Measurements from ENCODE around the gene C1QTNF1.
A peak's percentile ranks its signal among the peaks of the same experiment; 100 is the strongest.

C1QTNF1 gene, protein sequence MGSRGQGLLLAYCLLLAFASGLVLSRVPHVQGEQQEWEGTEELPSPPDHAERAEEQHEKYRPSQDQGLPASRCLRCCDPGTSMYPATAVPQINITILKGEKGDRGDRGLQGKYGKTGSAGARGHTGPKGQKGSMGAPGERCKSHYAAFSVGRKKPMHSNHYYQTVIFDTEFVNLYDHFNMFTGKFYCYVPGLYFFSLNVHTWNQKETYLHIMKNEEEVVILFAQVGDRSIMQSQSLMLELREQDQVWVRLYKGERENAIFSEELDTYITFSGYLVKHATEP

DNA sequence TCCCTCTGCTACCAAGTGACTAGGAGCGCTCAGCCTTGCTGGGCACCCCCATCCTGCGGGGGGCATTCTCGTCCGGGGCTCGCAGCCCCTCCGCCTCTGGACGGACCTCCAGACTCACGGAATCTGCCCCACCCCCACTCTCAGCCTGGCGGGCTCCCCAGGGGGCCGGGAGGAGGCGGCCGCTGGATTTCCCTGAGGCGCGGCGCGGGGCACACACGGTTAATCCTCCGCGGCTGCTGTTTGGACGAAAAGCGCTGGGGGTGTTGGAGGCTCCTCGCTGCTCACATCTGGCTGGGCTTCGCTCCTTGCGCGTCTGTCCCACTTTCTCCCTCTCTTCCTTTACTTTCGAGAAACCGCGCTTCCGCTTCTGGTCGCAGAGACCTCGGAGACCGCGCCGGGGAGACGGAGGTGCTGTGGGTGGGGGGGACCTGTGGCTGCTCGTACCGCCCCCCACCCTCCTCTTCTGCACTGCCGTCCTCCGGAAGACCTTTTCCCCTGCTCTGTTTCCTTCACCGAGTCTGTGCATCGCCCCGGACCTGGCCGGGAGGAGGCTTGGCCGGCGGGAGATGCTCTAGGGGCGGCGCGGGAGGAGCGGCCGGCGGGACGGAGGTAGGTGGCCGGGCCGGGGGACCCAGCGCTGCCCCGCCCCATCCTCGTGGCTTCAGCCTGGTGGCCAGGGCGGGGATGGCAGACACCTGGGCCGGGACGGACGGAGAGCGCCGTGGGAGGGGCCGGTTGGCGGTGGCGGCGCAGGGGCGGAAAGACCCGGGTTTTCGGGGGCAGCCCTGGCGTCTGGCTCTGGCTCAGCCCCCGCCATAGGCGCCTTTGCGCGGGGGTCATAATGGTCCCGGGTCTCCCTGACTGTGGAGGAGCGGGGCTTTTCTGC is at the start of gene C1QTNF1:
Gene C1QTNF1 (plus strand): TSS at position 284 of the 886 bp plus-strand sequence. CDS start 19,800 bp downstream, outside the sequence.
- DNase-seq (ENCODE audit: low spot score): peak; percentile 51

DNA sequence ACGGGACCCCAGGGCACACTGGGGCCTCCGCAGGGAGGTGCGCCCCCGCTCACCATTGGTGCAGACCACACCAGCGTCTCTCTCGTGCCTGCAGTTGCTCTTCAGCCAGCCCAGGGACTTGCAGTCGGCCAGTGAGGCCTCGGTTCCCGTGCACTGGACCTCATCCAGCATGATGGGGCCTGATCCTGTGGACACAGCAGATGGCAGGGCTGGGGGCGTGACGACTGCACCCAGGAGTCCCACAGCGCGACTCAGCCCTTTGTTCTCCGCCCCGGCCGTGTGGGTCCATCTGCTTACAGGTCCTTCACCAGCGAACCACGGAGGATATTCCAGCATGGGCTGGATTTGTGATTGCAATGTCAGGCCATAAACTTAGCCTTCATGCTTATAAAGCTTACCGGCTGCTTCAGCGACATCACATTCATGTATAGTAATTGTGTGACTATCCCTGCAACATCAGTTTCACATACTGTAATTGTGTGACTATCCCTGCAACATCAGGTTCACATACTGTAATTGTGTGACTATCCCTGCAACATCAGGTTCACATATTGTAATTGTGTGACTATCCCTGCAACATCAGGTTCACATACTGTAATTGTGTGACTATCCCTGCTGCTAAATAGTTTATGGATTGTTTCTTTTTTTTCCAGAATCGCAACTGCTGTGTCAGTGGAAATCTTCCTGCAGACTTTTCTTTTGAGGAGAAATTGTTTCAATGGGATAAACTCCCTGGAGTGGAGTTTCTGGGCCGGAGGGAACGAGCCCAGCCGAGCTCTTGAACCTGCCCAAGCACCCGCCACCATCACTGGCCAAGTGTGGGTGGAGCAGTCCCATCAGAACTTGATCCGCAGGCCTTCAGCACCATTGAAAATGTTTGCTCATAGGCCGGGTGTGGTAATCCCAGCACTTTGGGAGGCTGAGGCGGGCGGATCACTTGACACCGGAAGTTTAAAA is 49.1 kb upstream of the C1QTNF1 start:
- DNase-seq (ENCODE audit: low spot score): no peak

DNA sequence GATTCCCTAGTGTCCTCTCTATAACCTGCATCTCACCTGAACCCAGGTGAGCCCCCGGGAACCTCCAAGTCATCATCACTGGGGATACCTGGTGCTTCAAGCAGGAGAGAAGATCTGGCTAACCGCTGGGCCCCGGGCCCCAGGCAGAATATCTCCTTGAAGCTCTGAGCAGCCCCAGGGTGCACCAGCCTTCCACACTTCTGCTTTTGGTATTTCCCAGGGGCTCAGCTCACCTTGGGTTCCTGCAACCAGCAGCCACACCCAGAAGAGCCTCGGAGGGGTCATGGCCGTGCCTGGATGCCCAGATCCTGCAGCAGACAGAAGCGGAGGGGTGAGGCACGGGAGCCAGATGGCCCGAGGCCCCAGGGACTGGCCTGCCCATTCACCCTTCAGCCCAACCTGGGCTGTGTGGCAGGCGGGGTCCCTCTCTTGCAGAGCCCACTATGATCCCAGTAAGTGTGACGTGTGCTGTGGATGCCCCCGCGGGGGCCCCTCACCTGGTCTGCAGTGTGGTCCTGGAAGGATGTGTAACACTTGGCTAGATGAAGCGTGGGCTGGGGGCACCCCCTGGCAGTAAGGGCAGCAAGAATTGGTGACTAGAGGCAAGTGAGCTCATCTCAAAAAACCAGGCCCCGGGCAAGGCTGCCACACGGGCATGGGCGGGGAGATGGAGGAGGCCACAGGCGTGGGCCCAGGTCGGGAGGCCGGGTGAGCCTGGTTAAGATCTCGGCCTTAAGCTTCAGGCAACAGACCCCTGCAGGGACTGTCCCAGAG is 46.9 kb upstream of the C1QTNF1 start:
- no peak for DNase-seq (ENCODE audit: low spot score)

DNA sequence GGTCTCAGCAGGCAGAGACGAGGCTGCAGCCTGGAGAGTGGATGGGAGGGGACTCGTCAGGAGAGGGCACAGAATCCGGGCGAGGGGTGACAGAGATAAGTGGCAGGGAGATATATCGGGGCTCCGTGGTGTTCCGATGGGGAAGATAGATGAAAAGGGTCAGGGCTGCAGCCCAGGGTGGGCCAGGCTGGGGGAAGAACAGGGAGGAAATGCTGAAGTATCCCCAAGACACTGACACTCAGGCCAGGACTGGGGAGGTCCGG is 46.4 kb upstream of the C1QTNF1 start:
- no peak for DNase-seq (ENCODE audit: low spot score)

DNA sequence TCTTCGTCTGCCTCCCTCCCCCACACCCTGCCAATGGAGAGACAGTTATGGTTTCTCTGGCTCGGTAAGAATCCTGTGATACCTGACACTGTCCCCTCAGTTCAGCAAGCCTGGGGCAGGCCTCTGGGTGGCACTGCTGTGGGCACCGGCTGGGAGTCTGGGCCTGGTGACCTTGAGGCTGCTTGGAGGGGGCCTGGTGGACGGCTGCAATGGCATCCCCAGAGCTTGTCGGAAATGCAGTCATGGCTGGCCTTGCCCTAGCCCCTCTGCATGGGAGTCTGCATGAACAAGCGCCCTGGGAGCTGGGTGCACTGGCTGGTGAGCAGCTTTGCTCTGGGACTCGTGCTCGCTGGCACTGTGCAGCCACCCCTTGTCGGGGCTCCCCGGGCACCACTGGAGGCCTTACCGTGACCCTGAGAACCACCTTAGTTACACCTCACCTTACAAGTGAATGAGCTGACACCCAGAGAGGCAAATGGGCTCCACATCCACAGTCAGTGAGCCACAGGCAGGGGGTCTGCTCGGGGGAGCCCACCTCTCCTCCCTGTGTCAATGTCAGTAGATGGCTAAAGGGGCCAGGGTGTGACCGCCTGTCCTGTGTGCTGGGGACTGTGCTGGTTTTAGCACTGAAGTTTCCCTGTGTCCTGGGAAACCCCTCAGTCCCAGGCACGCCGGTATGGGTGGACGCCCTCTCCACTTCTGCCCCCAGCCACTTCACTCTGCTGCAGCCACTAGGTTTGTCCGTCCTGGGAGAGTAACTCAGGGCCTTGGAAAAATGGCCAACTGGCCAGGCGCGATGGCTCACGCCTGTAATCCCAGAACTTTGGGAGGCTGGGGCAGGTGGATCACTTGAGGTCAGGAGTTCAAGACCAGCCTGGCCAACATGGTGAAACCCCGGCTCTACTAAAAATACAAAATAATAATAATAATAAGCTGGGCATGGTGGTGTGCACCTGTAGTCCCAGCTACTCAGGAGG is 45.7 kb upstream of the C1QTNF1 start:
- no peak for DNase-seq (ENCODE audit: low spot score)

DNA sequence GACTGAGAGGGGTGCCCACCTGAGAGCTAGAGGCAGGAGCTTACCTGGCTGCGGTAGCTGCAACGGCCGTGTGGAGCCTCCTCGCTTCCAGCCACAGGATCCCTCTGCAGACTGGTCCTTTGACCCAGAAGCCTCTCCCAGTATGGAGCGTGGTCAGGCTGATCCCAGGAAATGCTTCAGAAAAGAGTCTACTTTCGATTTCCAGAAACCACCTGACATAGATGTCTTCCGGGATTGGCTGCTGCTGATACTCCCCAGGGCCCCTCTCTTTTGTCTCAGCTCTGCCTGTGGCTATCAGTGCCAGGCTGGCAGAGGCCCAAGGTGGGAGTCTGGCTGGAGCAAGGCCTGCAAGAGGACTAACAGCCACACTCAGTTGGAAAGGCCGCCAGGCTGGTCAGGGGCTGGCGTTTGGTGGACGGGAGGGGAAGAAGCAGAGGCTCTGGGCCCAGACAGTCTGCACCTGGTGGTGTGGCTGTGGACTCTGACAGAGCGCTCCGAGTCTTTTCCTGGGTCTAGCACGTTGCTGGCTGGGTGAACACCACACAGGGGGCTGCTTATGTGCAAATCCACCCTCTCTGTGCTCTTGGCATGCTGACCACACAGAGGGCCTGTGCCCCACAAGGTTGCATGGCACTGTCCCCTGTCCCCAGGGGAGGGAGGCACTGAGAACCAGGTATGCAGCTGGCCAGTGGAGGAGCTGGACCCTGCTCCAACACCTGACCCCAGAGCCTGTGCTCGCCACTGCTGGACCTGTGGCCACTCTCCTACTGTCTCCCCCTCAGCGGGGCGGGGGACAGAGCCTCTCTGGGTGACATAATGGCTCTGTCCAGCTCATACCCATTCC is 44.0 kb upstream of the C1QTNF1 start, which contains the start of gene LGALS3BP:
Gene LGALS3BP (minus strand): TSS at position 144 of the 844 bp plus-strand sequence. CDS start 2,732 bp downstream, outside the sequence.
- no peak for DNase-seq (ENCODE audit: low spot score)

DNA sequence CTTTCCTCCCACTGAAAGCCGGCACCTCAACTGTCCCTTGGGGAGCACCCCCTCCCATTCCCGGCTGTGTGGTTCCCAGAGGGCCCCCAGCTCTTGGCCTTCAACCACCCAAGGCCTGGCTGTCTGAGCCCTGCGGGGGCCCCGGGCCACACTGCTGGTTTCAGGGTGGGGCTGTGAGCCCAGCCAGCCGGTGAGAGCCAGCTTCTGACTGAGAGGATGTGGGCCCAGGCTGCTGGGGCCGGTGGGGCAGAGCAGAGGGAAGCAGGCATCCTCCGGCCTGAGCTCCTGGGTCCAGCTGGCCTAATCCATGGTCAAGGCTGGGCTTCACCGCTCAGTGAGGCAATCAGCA is 43.4 kb upstream of the C1QTNF1 start:
- no peak for DNase-seq (ENCODE audit: low spot score)

DNA sequence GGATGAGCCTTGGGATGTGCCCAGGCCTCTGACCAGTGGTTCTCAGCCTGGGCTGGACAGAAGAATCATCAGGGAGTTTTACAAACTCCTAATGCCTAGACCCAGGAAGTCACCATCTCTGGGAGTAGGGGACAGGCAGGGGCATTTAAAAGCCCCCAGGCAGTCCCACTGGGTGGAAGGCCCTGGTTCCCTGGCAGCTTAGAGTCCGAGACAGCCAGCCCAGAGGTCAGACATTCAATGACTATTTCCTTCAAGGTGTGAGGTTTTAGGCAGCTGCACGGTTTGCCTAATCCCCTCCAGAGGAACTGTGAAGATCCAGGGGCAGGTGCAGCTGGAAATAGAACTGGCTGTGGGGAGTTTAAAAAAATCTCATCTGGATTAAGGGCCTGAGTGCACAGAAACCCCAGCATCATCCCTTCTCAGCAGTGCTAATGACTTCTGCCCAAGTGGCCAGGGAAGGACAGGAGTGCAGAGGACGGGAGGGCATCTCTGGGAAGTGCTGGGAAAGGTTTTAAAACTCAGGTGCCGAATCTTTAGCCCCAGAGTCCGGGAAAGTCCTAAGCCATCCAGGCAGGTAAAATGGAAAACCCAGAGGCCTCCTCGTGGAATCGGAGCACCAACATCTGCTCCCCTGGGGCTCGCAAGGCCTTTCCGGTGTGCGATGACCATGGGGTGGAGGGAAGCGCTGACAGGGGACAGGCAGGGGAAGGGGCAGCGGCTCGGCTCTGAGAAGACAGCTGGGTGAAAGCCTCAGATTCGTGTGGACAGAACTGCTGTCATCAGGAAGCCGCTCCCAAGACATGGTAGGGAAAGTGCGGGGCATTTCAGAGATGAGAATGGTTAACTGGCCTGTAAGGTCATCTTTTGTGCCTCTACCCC is 42.7 kb upstream of the C1QTNF1 start:
- no peak for DNase-seq (ENCODE audit: low spot score)

DNA sequence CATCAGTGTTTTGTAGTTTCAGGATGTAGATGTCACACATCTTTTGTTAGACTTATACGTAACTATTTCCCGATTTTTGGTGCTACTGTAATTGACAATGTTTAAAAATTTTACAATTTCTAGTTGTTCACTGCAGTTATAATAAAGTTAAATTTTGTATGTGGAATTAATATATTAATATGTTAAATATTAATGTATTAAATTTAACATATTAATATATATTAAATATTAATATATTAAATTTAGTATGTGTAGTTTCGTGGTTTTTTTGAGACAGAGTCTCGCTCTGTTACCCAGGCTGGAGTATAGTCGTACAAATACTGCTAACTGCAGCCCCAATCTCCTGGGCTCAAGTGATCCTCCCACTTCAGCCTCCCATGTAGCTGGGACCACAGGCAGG is 38.6 kb upstream of the C1QTNF1 start:
- no peak for DNase-seq (ENCODE audit: low spot score)

DNA sequence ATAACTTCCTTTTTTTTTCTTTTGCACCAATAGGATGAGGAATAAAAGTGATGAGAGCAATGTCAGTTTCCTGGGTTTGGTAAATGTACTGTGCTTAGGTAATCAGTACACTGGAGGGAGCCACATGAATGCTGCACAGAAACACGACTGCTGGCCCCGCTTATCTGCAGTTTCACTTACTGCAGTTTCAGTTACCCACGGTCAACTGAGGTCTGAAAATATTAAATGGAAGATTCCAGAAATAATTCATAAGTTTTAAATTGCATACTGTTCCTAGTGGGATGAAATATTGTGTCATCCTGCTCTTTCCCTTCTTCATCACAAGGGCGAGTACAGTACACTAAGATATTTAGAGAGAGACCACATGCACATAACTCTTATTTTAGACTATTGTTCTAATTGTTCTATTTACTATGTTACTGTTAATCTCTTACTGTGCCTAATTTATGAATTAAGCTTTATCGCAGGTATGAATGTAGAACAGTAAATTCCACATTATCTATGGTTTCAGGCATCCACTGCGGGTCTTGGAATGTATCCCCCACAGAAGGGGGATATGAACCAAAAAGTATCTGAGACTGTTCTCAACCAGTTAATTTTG is 37.8 kb upstream of the C1QTNF1 start:
- no peak for DNase-seq (ENCODE audit: low spot score)

DNA sequence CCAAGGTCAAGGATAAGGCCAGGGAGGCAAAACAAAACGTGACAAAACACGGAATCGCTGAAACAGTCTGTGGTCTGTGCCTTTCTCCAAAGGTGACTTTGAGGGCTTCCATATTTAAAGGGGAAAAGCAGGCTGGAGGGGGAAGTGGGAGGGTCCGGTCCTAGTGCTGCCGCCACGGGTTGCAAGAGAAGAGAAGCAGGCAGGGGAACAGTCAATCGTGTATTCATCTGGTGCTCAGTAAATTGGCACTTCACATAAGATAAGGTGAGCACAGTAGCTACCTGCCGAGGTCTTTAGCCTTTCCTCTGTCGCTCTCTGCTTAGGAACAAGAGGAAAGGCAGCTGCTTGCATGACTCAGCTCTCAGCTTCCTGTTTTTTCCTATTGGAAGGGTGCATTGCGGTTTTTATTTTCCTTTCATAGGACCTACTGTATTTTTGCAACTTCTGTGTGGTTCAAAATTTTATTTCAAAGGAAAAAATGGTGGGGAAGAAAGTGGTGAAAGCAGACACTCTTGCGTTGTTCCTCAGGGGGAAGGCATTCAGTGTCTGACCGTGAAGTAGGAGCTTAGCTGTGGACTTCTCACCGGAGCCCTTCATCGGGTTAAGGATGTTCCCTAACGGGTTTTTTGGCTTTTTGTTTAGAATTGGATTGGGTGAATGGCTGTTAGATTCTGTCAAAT is 37.2 kb upstream of the C1QTNF1 start:
- no peak for DNase-seq (ENCODE audit: low spot score)

DNA sequence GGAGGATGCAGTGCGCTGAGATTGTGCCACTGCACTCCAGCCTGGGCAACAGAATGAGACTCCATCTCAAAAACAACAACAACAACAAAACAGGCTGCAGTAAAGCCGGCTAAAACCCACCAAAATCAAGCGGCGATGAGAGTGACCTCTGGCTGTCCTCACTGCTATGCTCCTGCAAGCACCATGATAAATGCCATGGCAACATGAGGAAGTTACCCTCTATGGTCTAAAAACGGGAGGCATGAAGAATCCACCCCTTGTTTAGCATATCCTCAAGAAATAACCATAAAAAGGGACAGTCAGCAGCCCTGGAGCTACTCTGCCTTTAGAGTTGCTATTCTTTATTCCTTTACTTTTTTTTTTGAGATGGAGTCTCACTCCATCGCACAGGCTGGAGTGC is 35.8 kb upstream of the C1QTNF1 start:
- no peak for DNase-seq (ENCODE audit: low spot score)

DNA sequence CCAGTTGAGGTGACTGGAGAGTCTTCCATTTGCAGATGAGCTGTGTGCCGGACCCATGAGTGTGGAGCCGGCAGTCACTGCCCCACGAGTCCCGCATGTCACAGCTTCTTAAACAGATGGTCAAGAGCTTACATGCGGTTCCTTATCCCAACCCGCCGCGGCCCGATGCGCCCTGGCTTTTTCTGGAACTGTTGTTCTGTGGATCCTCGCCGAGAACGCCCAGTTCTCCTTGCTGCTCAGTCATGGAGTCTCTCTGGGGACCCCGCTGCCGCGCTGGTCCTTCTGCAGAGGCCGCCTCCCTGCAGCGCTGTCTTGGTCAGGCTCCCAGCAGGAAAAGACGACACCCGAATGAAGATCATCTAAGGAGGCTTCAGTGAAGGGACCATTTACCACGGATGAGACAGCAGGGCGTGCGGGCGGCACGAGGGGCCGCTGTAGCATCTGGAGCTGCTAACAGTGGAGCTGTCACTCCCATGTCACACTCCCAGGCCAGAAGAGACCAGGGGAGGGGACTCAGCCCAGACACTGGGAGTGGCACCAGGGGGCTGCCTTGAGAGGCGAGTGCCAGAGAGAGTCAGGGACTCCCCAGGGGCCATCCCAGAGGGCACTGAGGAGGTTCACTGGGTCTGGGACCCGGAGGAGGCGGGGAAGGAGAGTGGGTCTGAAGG is 33.5 kb upstream of the C1QTNF1 start:
- DNase-seq (ENCODE audit: low spot score): no peak

DNA sequence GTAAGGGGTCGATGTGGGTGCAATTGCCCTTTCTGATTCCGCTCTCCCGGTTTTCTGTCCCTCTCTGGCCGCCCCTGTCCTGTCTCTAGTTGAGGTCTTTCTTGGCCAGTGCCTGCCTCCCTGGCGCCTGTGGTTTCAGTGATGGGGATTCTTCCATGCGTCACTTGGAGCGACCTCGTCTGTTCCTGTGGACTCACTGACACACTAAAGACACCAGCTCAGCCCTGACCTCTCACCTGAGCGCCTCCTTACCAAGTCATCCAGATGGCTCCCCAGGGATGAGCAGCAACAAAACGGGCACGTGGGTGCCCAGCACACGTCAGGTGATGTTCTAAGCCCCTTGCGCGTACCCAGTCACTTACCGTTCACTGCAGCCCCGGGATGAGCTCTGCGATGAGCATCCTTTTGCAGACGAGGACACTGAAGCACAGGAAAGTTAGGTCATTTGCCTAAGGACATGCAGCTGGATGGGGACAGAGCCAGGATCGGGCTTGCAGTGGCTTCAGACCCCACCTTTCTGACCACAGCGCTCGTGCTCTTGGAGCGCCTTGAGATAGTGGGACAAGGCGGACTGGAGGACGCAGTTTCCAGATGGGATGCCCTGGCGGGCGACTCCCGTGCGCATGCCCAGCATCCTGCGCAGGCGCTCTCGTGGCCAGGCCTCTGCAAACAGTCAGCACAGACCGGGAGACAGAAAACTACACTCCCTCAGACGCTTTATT is 32.8 kb upstream of the C1QTNF1 start:
- DNase-seq (ENCODE audit: low spot score): no peak

DNA sequence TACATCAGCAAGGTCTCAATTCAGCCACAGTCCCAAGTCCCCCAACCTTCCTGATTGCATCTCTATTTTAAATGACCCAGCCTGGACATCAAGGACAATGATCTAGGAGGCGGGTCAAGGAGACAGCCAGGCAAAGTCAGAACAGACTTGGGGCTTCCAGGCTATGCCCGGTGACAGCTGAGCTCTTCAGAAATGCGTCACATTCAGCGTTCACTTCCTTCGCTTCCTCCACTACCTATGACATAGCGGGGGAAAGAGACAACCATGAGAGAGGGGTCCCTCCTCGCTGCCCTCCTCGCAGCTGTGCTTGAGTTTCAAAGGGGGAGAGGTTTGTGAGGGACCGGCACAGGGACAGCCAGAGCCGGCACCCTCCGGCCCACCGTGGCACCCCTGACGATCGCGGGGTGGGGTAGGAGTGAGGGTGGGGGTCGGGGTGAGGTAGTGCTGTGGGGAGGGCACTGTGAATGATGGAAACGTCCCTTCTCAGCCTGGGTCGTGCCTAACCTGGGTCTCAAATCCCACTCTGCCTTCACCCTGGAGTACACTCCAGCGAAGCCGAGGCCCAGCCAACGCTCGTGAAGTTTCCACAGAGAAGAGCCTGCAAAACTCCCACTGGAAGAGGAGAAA is 31.9 kb upstream of the C1QTNF1 start:
- no peak for DNase-seq (ENCODE audit: low spot score)
